HCT116 (cell line): ENCODE results near the gene RAG1. TPM values are rescaled to one million over a fixed set of nuclear protein-coding genes. Genes with fewer than 3 reads are reported as not detected.

ENCODE experiments used
- ATAC-seq: fragments of 200-7000 bp; cut with Tn5 transposase; 2 replicates; pipeline ENCODE4 v1.9.1; 2020; ENCODE audit warnings: mild to moderate bottlenecking, moderate library complexity
- BruUV-seq: library from RNA; stranded (reverse); fragments of 400-500 nt; replicated peaks from 2 replicates; lab custom pipeline; 2021; lab: Mats Ljungman, UMichigan
- CTCF ChIA-PET: fragments of 300-600 bp; sonication (Branson Sonifier 250); formaldehyde crosslinking; loops from one replicate; lab custom pipeline; 2021; ENCODE audit warnings: antibody characterized with exemption; lab: Charles Lee
- POLR2A ChIA-PET: fragments of 300-600, 350-600 bp; sonication (Branson Sonifier 250); formaldehyde crosslinking; loops from one replicate; lab custom pipeline; 2021; ENCODE audit warnings: antibody characterized with exemption; lab: Charles Lee
- RAD21 ChIA-PET, 2 experiments: fragments of 300-600 bp; sonication (Branson Sonifier 250); formaldehyde crosslinking; loops; one replicate each; lab custom pipeline; 2023; ENCODE audit warnings: low total read pairs in 2 of 2; ENCODE audit not compliant: uncharacterized antibody in 2 of 2, unreplicated experiment in 2 of 2, low non-redundant PET in 1 of 2; lab: Charles Lee
- DNase-seq: peaks from one replicate; pipeline ENCODE4 v3.0.0-alpha.2; 2010; ENCODE audit warnings: low read depth, low spot score
- H2AFZ ChIP-seq: fragments of 200-600 bp; shearing (Covaris generic), sonication (generic); 2 replicates; pipeline ENCODE4 v1.6.1; 2017; ENCODE audit warnings: low read depth, mixed run types, mixed read lengths, antibody characterized with exemption, low read length; ENCODE audit not compliant: poor library complexity, severe bottlenecking
- H3K27ac ChIP-seq: 2 replicates; pipeline ENCODE4 v1.5.1; 2012; ENCODE audit warnings: low read depth, low read length
- H3K27me3 ChIP-seq: fragments of 200-600 bp; sonication (generic); 2 replicates; pipeline ENCODE4 v1.6.1; 2016; ENCODE audit warnings: mixed run types, low read length, mixed read lengths; ENCODE audit not compliant: insufficient read depth
- H3K36me3 ChIP-seq, 2 experiments: fragments of 200-500 bp in 1 of 2; fragments of 200-600 bp in 1 of 2; sonication (Bioruptor generic) in 1 of 2; sonication (generic) in 1 of 2; 2 replicates each; pipeline versions ENCODE4 v1.5.1 to v1.6.1; 2014 to 2016; ENCODE audit warnings: low read length in 2 of 2, inconsistent platforms in 1 of 2, mixed read lengths in 1 of 2, mixed run types in 1 of 2; ENCODE audit not compliant: insufficient read depth in 2 of 2, control insufficient read depth in 1 of 2
- H3K4me1 ChIP-seq, 2 experiments: fragments of 200-600 bp in 1 of 2; sonication (generic) in 1 of 2; 2 replicates each; pipeline versions ENCODE4 v1.5.1 to v1.6.1; 2012 to 2017; ENCODE audit warnings: low read length in 2 of 2, inconsistent platforms in 1 of 2, mild to moderate bottlenecking in 1 of 2, mixed read lengths in 1 of 2, mixed run types in 1 of 2, moderate library complexity in 1 of 2; ENCODE audit not compliant: insufficient read depth in 2 of 2, control insufficient read depth in 1 of 2
- H3K4me2 ChIP-seq: fragments of 200-600 bp; sonication (generic); 2 replicates; pipeline ENCODE4 v1.6.1; 2017; ENCODE audit warnings: mixed run types, low read length, mixed read lengths
- H3K4me3 ChIP-seq, 2 experiments: fragments of 200-600 bp in 1 of 2; sonication (generic) in 1 of 2; replicated peaks in 1 of 2; 2 replicates each; pipeline ENCODE4 v1.5.1; 2011 to 2016; ENCODE audit warnings: low read length in 2 of 2, control low read depth in 1 of 2, low read depth in 1 of 2, mild to moderate bottlenecking in 1 of 2, mixed read lengths in 1 of 2, mixed run types in 1 of 2
- H3K79me2 ChIP-seq: fragments of 200-600 bp; sonication (generic); 2 replicates; pipeline ENCODE4 v1.6.1; 2017; ENCODE audit warnings: mild to moderate bottlenecking, mixed run types, low read length, moderate library complexity, mixed read lengths; ENCODE audit not compliant: insufficient read depth
- H3K9ac ChIP-seq: fragments of 200-600 bp; sonication (generic); 2 replicates; pipeline ENCODE4 v1.6.1; 2016; ENCODE audit warnings: low read length, mixed read lengths
- H3K9me2 ChIP-seq: fragments of 200-600 bp; sonication (generic), shearing (Covaris generic); 2 replicates; pipeline ENCODE4 v1.6.1; 2017; ENCODE audit warnings: mixed run types, mild to moderate bottlenecking, moderate library complexity; ENCODE audit not compliant: insufficient read depth
- H3K9me3 ChIP-seq, 2 experiments: fragments of 200-500 bp in 1 of 2; fragments of 200-600 bp in 1 of 2; sonication (Bioruptor generic) in 1 of 2; sonication (generic) in 1 of 2; 2 replicates each; pipeline ENCODE4 v1.6.1; 2014 to 2017; ENCODE audit warnings: low read length in 2 of 2, mixed read lengths in 2 of 2, inconsistent platforms in 1 of 2, low read depth in 1 of 2, mild to moderate bottlenecking in 1 of 2, mixed run types in 1 of 2, moderate library complexity in 1 of 2; ENCODE audit not compliant: control insufficient read depth in 1 of 2, insufficient read depth in 1 of 2
- H4K20me1 ChIP-seq: fragments of 200-600 bp; sonication (generic), shearing (Covaris generic); 2 replicates; pipeline ENCODE4 v1.6.1; 2017; ENCODE audit warnings: mixed run types, mild to moderate bottlenecking, moderate library complexity; ENCODE audit not compliant: insufficient read depth
- CBX3 ChIP-seq: IDR thresholded peaks from 2 replicates; pipeline ENCODE4 v1.6.1; 2012; ENCODE audit warnings: low read depth
- CEBPB ChIP-seq: IDR thresholded peaks from 2 replicates; pipeline ENCODE4 v1.6.1; 2012; ENCODE audit warnings: low read depth
- ELF1 ChIP-seq: IDR thresholded peaks from 2 replicates; pipeline ENCODE4 v1.6.1; 2012; ENCODE audit warnings: low read depth, borderline replicate concordance
- EZH2 ChIP-seq: fragments of 200-600 bp; sonication (generic); IDR thresholded peaks from 2 replicates; pipeline ENCODE4 v1.6.1; 2017; ENCODE audit warnings: antibody characterized with exemption, mixed run types
- EZH2phosphoT487 ChIP-seq: fragments of 200-600 bp; IDR thresholded peaks from 2 replicates; pipeline ENCODE4 v1.6.1; 2018; ENCODE audit warnings: antibody characterized with exemption, borderline replicate concordance
- JUND ChIP-seq: IDR thresholded peaks from 2 replicates; pipeline ENCODE4 v1.6.1; 2012
- POLR2A ChIP-seq: IDR thresholded peaks from 2 replicates; pipeline ENCODE4 v1.7.0; 2011; ENCODE audit warnings: borderline replicate concordance; ENCODE audit not compliant: insufficient read depth, insufficient read length; ENCODE audit errors: extremely low read depth
- RAD21 ChIP-seq: IDR thresholded peaks from 2 replicates; pipeline ENCODE4 v1.6.1; 2012; ENCODE audit warnings: low read depth, mild to moderate bottlenecking
- SIN3A ChIP-seq: IDR thresholded peaks from 2 replicates; pipeline ENCODE4 v1.6.1; 2012; ENCODE audit warnings: low read depth
- SP1 ChIP-seq: IDR thresholded peaks from 2 replicates; pipeline ENCODE4 v1.6.1; 2012; ENCODE audit warnings: low read depth
- TCF7L2 ChIP-seq: IDR thresholded peaks from 2 replicates; pipeline ENCODE4 v1.7.0; 2011; ENCODE audit warnings: borderline replicate concordance, inconsistent platforms; ENCODE audit not compliant: insufficient read depth, insufficient read length; ENCODE audit errors: extremely low read depth
- YY1 ChIP-seq: IDR thresholded peaks from 2 replicates; pipeline ENCODE4 v1.6.1; 2011; ENCODE audit warnings: low read length, low read depth, moderate library complexity, mild to moderate bottlenecking; ENCODE audit not compliant: insufficient replicate concordance; ENCODE audit errors: extremely low read depth
- ZFX ChIP-seq: fragments of 450-650 bp; IDR thresholded peaks from 2 replicates; pipeline ENCODE4 v1.6.1; 2017
- intact Hi-C: fragments of 100-400 bp; cut with micrococcal nuclease; formaldehyde crosslinking; loops from 2 replicates; pipeline ENCODE4 v1.10.0; 2022
- total RNA-seq: library from RNA; stranded (reverse); gene quantifications from one replicate; pipeline ENCODE4 v1.2.1, GENCODE V29; 2021; ENCODE audit not compliant: unreplicated experiment
- TF ChIP-seq, protein P1 (sequence below): IDR thresholded peaks from 2 replicates; pipeline ENCODE4 v1.6.1; 2012
- TF ChIP-seq, protein P2 (sequence below): IDR thresholded peaks from 2 replicates; pipeline ENCODE4 v1.6.1; 2012
- TF ChIP-seq, protein P3 (sequence below), 3 experiments: fragments of 200-600 bp in 1 of 3; sonication (generic) in 1 of 3; IDR thresholded peaks in 2 of 3; conservative IDR thresholded peaks in 1 of 3; 2 replicates each; pipeline ENCODE4 v1.5.1; 2012 to 2017; ENCODE audit warnings: low read depth in 2 of 3, low read length in 2 of 3, antibody characterized with exemption in 1 of 3, borderline replicate concordance in 1 of 3, control low read depth in 1 of 3, mild to moderate bottlenecking in 1 of 3, mixed read lengths in 1 of 3, mixed run types in 1 of 3, moderate library complexity in 1 of 3; ENCODE audit not compliant: insufficient read depth in 1 of 3
- TF ChIP-seq, protein P4 (sequence below): IDR thresholded peaks from 2 replicates; pipeline ENCODE4 v1.6.1; 2012; ENCODE audit warnings: low read depth

Gene RAG1
- total RNA-seq, 1 experiment from 2014 or later = 0.54 TPM

DNA sequence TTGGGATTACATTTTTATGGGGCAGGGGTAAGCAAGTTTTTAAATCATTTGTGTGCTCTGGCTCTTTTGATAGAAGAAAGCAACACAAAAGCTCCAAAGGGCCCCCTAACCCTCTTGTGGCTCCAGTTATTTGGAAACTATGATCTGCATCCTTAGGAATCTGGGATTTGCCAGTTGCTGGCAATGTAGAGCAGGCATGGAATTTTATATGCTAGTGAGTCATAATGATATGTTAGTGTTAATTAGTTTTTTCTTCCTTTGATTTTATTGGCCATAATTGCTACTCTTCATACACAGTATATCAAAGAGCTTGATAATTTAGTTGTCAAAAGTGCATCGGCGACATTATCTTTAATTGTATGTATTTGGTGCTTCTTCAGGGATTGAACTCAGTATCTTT lies 10.1 kb downstream of the RAG1 start:
- intact Hi-C loops = no loop called here
- TF ChIP-seq RAD21 = no peak
- TF ChIP-seq JUND = no peak
- no peak for TF ChIP-seq ZFX
- Histone ChIP-seq H4K20me1 (no peaks in the 10 kb centered on the region; the same call in 1 of the 2 replicates), H3K4me1 (no peaks in the 10 kb centered on the region), H3K9me2 (no peaks in the 10 kb centered on the region), H3K9me3 (no peaks in the 10 kb centered on the region; a peak in 1 of 4 replicates), H3K79me2 (no peaks in the 10 kb centered on the region), H3K27me3 (peaks cover 5% of the 10 kb centered on the region; the same call in 1 of the 2 replicates), H3K4me3 (no peak overlapping the region), H3K4me2 (no peak overlapping the region), H3K36me3 (no peaks in the 10 kb centered on the region), H3K9ac (no peak overlapping the region), H3K27ac (no peak overlapping the region), H2AFZ (no peak overlapping the region)
- RAD21 ChIA-PET = no interaction called here
- POLR2A ChIA-PET = no interaction called here
- no TSS peak for BruUV-seq
- DNase-seq = no peak
- no peak for ATAC-seq
- CTCF ChIA-PET = no interaction called here

DNA sequence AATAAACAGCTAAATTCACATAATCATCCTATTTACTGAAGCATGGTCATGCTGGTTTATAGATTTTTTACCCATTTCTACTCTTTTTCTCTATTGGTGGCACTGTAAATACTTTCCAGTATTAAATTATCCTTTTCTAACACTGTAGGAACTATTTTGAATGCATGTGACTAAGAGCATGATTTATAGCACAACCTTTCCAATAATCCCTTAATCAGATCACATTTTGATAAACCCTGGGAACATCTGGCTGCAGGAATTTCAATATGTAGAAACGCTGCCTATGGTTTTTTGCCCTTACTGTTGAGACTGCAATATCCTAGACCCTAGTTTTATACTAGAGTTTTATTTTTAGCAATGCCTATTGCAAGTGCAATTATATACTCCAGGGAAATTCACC lies 10.7 kb downstream of the RAG1 start:
- Histone ChIP-seq H3K9ac (no peak overlapping the region), H4K20me1 (no peaks in the 10 kb centered on the region), H3K27ac (no peak overlapping the region), H2AFZ (no peak overlapping the region), H3K9me3 (no peaks in the 10 kb centered on the region; a peak in 1 of 4 replicates), H3K9me2 (no peaks in the 10 kb centered on the region), H3K79me2 (no peaks in the 10 kb centered on the region), H3K4me1 (no peaks in the 10 kb centered on the region), H3K4me2 (no peak overlapping the region), H3K27me3 (peaks cover 5% of the 10 kb centered on the region; the same call in 1 of the 2 replicates), H3K36me3 (no peaks in the 10 kb centered on the region), H3K4me3 (no peak overlapping the region)
- ATAC-seq = no peak
- no TSS peak for BruUV-seq
- CTCF ChIA-PET = no interaction called here
- RAD21 ChIA-PET = no interaction called here
- intact Hi-C loops = no loop called here
- POLR2A ChIA-PET = no interaction called here
- no peak for DNase-seq
- TF ChIP-seq CEBPB (no peak), EZH2 (no peak), EZH2phosphoT487 (no peak), YY1 (no peak), TCF7L2 (no peak), SIN3A (no peak), RAD21 (no peak), SP1 (no peak), ELF1 (no peak), CBX3 (no peak), POLR2A (no peak), JUND (no peak)
- TF ChIP-seq, protein P1, sequence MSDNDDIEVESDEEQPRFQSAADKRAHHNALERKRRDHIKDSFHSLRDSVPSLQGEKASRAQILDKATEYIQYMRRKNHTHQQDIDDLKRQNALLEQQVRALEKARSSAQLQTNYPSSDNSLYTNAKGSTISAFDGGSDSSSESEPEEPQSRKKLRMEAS = no peak
- TF ChIP-seq, protein P2, sequence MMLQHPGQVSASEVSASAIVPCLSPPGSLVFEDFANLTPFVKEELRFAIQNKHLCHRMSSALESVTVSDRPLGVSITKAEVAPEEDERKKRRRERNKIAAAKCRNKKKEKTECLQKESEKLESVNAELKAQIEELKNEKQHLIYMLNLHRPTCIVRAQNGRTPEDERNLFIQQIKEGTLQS = no peak
- TF ChIP-seq, protein P3, sequence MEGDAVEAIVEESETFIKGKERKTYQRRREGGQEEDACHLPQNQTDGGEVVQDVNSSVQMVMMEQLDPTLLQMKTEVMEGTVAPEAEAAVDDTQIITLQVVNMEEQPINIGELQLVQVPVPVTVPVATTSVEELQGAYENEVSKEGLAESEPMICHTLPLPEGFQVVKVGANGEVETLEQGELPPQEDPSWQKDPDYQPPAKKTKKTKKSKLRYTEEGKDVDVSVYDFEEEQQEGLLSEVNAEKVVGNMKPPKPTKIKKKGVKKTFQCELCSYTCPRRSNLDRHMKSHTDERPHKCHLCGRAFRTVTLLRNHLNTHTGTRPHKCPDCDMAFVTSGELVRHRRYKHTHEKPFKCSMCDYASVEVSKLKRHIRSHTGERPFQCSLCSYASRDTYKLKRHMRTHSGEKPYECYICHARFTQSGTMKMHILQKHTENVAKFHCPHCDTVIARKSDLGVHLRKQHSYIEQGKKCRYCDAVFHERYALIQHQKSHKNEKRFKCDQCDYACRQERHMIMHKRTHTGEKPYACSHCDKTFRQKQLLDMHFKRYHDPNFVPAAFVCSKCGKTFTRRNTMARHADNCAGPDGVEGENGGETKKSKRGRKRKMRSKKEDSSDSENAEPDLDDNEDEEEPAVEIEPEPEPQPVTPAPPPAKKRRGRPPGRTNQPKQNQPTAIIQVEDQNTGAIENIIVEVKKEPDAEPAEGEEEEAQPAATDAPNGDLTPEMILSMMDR (IDR thresholded peaks at IDR 0.05 in 2 of 3, conservative IDR thresholded peaks at IDR 0.05 in 1 of 3; ENCODE audit: borderline replicate concordance in 1 of 3, insufficient read depth in 1 of 3, low read depth in 2 of 3, low read length in 2 of 3) = no peak
- TF ChIP-seq, protein P4, sequence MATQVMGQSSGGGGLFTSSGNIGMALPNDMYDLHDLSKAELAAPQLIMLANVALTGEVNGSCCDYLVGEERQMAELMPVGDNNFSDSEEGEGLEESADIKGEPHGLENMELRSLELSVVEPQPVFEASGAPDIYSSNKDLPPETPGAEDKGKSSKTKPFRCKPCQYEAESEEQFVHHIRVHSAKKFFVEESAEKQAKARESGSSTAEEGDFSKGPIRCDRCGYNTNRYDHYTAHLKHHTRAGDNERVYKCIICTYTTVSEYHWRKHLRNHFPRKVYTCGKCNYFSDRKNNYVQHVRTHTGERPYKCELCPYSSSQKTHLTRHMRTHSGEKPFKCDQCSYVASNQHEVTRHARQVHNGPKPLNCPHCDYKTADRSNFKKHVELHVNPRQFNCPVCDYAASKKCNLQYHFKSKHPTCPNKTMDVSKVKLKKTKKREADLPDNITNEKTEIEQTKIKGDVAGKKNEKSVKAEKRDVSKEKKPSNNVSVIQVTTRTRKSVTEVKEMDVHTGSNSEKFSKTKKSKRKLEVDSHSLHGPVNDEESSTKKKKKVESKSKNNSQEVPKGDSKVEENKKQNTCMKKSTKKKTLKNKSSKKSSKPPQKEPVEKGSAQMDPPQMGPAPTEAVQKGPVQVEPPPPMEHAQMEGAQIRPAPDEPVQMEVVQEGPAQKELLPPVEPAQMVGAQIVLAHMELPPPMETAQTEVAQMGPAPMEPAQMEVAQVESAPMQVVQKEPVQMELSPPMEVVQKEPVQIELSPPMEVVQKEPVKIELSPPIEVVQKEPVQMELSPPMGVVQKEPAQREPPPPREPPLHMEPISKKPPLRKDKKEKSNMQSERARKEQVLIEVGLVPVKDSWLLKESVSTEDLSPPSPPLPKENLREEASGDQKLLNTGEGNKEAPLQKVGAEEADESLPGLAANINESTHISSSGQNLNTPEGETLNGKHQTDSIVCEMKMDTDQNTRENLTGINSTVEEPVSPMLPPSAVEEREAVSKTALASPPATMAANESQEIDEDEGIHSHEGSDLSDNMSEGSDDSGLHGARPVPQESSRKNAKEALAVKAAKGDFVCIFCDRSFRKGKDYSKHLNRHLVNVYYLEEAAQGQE = no peak
